ENCODE results near the gene TOLLIP. TPM values are rescaled to one million over a fixed set of nuclear protein-coding genes. Genes with fewer than 3 reads are reported as not detected.

The TOLLIP gene
- total and polyA plus RNA-seq, 5 donors, result 32.6 to 53.6 (median 45.1) TPM

- WGBS, result 91% methylated on average over 22 of the region's 22 CpGs
- peaks cover 10% of the 10 kb centered on the region for H3K4me1 ChIP-seq (ENCODE audit: control insufficient read depth, insufficient read depth, low read length)
- ATAC-seq (no peak), DNase-seq (no peak)
- no peaks in the 10 kb centered on the region for H3K9me3 ChIP-seq (ENCODE audit: control insufficient read depth, low read length)
- H3K4me3 ChIP-seq (ENCODE audit: low read length), result no peak overlapping the region
- intact Hi-C loops (cut with DNase I), result no loop called here
- H3K27ac ChIP-seq (ENCODE audit: low read length), result no peak overlapping the region
- H3K27me3 ChIP-seq (ENCODE audit: control insufficient read depth, insufficient read depth), result no peaks in the 10 kb centered on the region
Observed at GRCh38 chr11:1301220-1302000, 8.0 kb downstream of the TOLLIP start.

- H3K4me1 ChIP-seq (ENCODE audit: control insufficient read depth, insufficient read depth, low read length), result peaks cover 10% of the 10 kb centered on the region
- peak in 1 of 3 donors; percentile 29 for DNase-seq
- ATAC-seq, result no peak
- H3K9me3 ChIP-seq (ENCODE audit: control insufficient read depth, low read length), result no peaks in the 10 kb centered on the region
- H3K27me3 ChIP-seq (ENCODE audit: control insufficient read depth, insufficient read depth), result no peaks in the 10 kb centered on the region
- 87% methylated on average over 28 of the region's 28 CpGs for WGBS
- intact Hi-C loops (cut with DNase I), result no loop called here
- H3K27ac ChIP-seq (ENCODE audit: low read length), result no peak overlapping the region
- no peak overlapping the region for H3K4me3 ChIP-seq (ENCODE audit: low read length)
Observed at GRCh38 chr11:1300569-1301187, 8.8 kb downstream of the TOLLIP start.

GRCh38 chr11:1300121-1300520 is 9.3 kb downstream of the TOLLIP start:
- no peaks in the 10 kb centered on the region for H3K9me3 ChIP-seq (ENCODE audit: control insufficient read depth, low read length)
- no peak for DNase-seq
- no peak overlapping the region for H3K27ac ChIP-seq (ENCODE audit: low read length)
- no peak for ATAC-seq
- H3K4me1 ChIP-seq (ENCODE audit: control insufficient read depth, insufficient read depth, low read length), result peaks cover 10% of the 10 kb centered on the region
- WGBS, result 73% methylated on average over 7 of the region's 7 CpGs
- no peaks in the 10 kb centered on the region for H3K27me3 ChIP-seq (ENCODE audit: control insufficient read depth, insufficient read depth)
- intact Hi-C loops (cut with DNase I), result no loop called here
- no peak overlapping the region for H3K4me3 ChIP-seq (ENCODE audit: low read length)

- intact Hi-C loops (cut with DNase I), result no loop called here
- Histone ChIP-seq H3K9me3 (ENCODE audit: control insufficient read depth, low read length) (no peaks in the 10 kb centered on the region), H3K27me3 (ENCODE audit: control insufficient read depth, insufficient read depth) (no peaks in the 10 kb centered on the region), H3K4me1 (ENCODE audit: control insufficient read depth, insufficient read depth, low read length) (peaks cover 10% of the 10 kb centered on the region), H3K4me3 (ENCODE audit: low read length) (no peak overlapping the region), H3K27ac (ENCODE audit: low read length) (no peak overlapping the region)
- DNase-seq (peak in 2 of 3 donors; percentile 48 to 50), ATAC-seq (no peak)
- 85% methylated on average over 23 of the region's 23 CpGs for WGBS
Observed at GRCh38 chr11:1299621-1300020, 9.8 kb downstream of the TOLLIP start.

- H3K4me1 ChIP-seq (ENCODE audit: control insufficient read depth, insufficient read depth, low read length), result peaks cover 5% of the 10 kb centered on the region
- DNase-seq (peak; percentile 86 to 93 (median 89)), ATAC-seq (peak; percentile 81 to 82)
- WGBS, result 72% methylated on average over 32 of the region's 32 CpGs
- no peaks in the 10 kb centered on the region for H3K27me3 ChIP-seq (ENCODE audit: control insufficient read depth, insufficient read depth)
- no peaks in the 10 kb centered on the region for H3K9me3 ChIP-seq (ENCODE audit: control insufficient read depth, low read length)
- H3K27ac ChIP-seq (ENCODE audit: low read length), result no peak overlapping the region
- intact Hi-C loops (cut with DNase I), result no loop called here
- H3K4me3 ChIP-seq (ENCODE audit: low read length), result no peak overlapping the region
Observed at GRCh38 chr11:1298695-1299492, 10.5 kb downstream of the TOLLIP start.

- Histone ChIP-seq H3K4me1 (ENCODE audit: control insufficient read depth, insufficient read depth, low read length) (peaks cover 5% of the 10 kb centered on the region), H3K27ac (ENCODE audit: low read length) (no peak overlapping the region), H3K27me3 (ENCODE audit: control insufficient read depth, insufficient read depth) (no peaks in the 10 kb centered on the region), H3K4me3 (ENCODE audit: low read length) (no peak overlapping the region), H3K9me3 (ENCODE audit: control insufficient read depth, low read length) (no peaks in the 10 kb centered on the region)
- peak in 2 of 3 donors; percentile 45 to 46 for DNase-seq
- WGBS, result 74% methylated on average over 31 of the region's 31 CpGs
- peak; percentile 5 to 8 for ATAC-seq
- intact Hi-C loops (cut with DNase I), result no loop called here
Observed at GRCh38 chr11:1297576-1298473, 11.6 kb downstream of the TOLLIP start.

GRCh38 chr11:1297011-1297575 is 12.3 kb downstream of the TOLLIP start:
- WGBS, result 94% methylated on average over 25 of the region's 25 CpGs
- H3K27ac ChIP-seq (ENCODE audit: low read length), result no peak overlapping the region
- intact Hi-C loops (cut with DNase I), result no loop called here
- H3K4me3 ChIP-seq (ENCODE audit: low read length), result no peak overlapping the region
- no peaks in the 10 kb centered on the region for H3K9me3 ChIP-seq (ENCODE audit: control insufficient read depth, low read length)
- DNase-seq, result peak in 1 of 3 donors; percentile 27
- peaks cover 5% of the 10 kb centered on the region for H3K4me1 ChIP-seq (ENCODE audit: control insufficient read depth, insufficient read depth, low read length)
- no peak for ATAC-seq
- no peaks in the 10 kb centered on the region for H3K27me3 ChIP-seq (ENCODE audit: control insufficient read depth, insufficient read depth)

GRCh38 chr11:1296287-1296686 is 13.1 kb downstream of the TOLLIP start:
- Histone ChIP-seq H3K27me3 (ENCODE audit: control insufficient read depth, insufficient read depth) (no peaks in the 10 kb centered on the region), H3K4me3 (ENCODE audit: low read length) (no peak overlapping the region), H3K27ac (ENCODE audit: low read length) (no peak overlapping the region), H3K9me3 (ENCODE audit: control insufficient read depth, low read length) (no peaks in the 10 kb centered on the region), H3K4me1 (ENCODE audit: control insufficient read depth, insufficient read depth, low read length) (peaks cover 5% of the 10 kb centered on the region)
- intact Hi-C loops (cut with DNase I), result no loop called here
- no peak for ATAC-seq
- 95% methylated on average over 9 of the region's 9 CpGs for WGBS
- DNase-seq, result no peak

- DNase-seq (peak in 2 of 3 donors; percentile 51 to 52), ATAC-seq (no peak)
- WGBS, result 96% methylated on average over 23 of the region's 23 CpGs
- no peak overlapping the region for H3K27ac ChIP-seq (ENCODE audit: low read length)
- no peaks in the 10 kb centered on the region for H3K9me3 ChIP-seq (ENCODE audit: control insufficient read depth, low read length)
- intact Hi-C loops (cut with DNase I), result no loop called here
- H3K4me3 ChIP-seq (ENCODE audit: low read length), result no peak overlapping the region
- H3K4me1 ChIP-seq (ENCODE audit: control insufficient read depth, insufficient read depth, low read length), result peaks cover 5% of the 10 kb centered on the region
- no peaks in the 10 kb centered on the region for H3K27me3 ChIP-seq (ENCODE audit: control insufficient read depth, insufficient read depth)
Observed at GRCh38 chr11:1295591-1295990, 13.8 kb downstream of the TOLLIP start.

- Histone ChIP-seq H3K9me3 (ENCODE audit: control insufficient read depth, low read length) (no peaks in the 10 kb centered on the region), H3K27me3 (ENCODE audit: control insufficient read depth, insufficient read depth) (no peaks in the 10 kb centered on the region), H3K27ac (ENCODE audit: low read length) (no peak overlapping the region), H3K4me3 (ENCODE audit: low read length) (no peak overlapping the region), H3K4me1 (ENCODE audit: control insufficient read depth, insufficient read depth, low read length) (peaks cover 5% of the 10 kb centered on the region)
- peak in 2 of 3 donors; percentile 20 to 41 for DNase-seq
- WGBS, result 91% methylated on average over 22 of the region's 22 CpGs
- ATAC-seq, result no peak
- intact Hi-C loops (cut with DNase I), result no loop called here
Observed at GRCh38 chr11:1295086-1295485, 14.3 kb downstream of the TOLLIP start.
